OCI-LY7 (cell line): ENCODE results near the gene VWDE.

Experiments used
- CTCF ChIP-seq: fragments of 200-600 bp; sonication (generic); conservative IDR thresholded peaks from 2 replicates; pipeline ENCODE4 v1.5.1; 2014; ENCODE audit warnings: mild to moderate bottlenecking, antibody characterized with exemption, low read length, moderate library complexity, mixed read lengths
- EZH2phosphoT487 ChIP-seq: fragments of 200-600 bp; sonication (generic); IDR thresholded peaks from 2 replicates; pipeline ENCODE4 v1.6.1; 2018; ENCODE audit warnings: low read depth, borderline replicate concordance, mild to moderate bottlenecking, mixed run types, antibody characterized with exemption, low read length, moderate library complexity, mixed read lengths

- no peak for TF ChIP-seq CTCF
- TF ChIP-seq EZH2phosphoT487, result no peak
These were observed 34.6 kb downstream of the VWDE start for GRCh38 chr7:12369072-12369471.
